Daoy (cell line): ENCODE data around the gene AFAP1. TPM values are rescaled to one million over a fixed set of nuclear protein-coding genes. Genes with fewer than 3 reads are reported as not detected.
"Not testable (repeated sequence)": the region's sequence is repeated elsewhere in the genome, so short reads cannot be mapped to it uniquely, and the experiment has no call there.

Source experiments
- DNase-seq: peaks from one replicate; pipeline ENCODE4 v3.0.0-alpha.2; 2015; ENCODE audit warnings: low read depth
- total RNA-seq: library from RNA; depleted of rRNA; stranded (reverse); fragments of >200 nt; shearing (Covaris generic); gene quantifications from 2 replicates; pipeline ENCODE4 v1.2.3, GENCODE V29; 2014

The AFAP1 gene
- total RNA-seq, 1 experiment from 2014 or later: 42.0 TPM

- not testable (repeated sequence) for DNase-seq
Measured at GRCh38 chr4:7918187-7918586, 21.5 kb downstream of the AFAP1 start.

GRCh38 chr4:7917669-7918068 lies 22.0 kb downstream of the AFAP1 start:
- no peak for DNase-seq

- no peak for DNase-seq
Measured at GRCh38 chr4:7915875-7916242, 23.8 kb downstream of the AFAP1 start.

GRCh38 chr4:7912826-7913225 lies 26.8 kb downstream of the AFAP1 start:
- DNase-seq: no peak

GRCh38 chr4:7910952-7911578 lies 28.6 kb downstream of the AFAP1 start:
- no peak for DNase-seq

GRCh38 chr4:7910263-7910896 lies 29.3 kb downstream of the AFAP1 start:
- no peak for DNase-seq

GRCh38 chr4:7909463-7910262 lies 30.0 kb downstream of the AFAP1 start:
- DNase-seq: no peak

GRCh38 chr4:7908668-7909067 lies 31.0 kb downstream of the AFAP1 start:
- no peak for DNase-seq

- no peak for DNase-seq
Measured at GRCh38 chr4:7907142-7907541, 32.5 kb downstream of the AFAP1 start.

- DNase-seq: no peak
Measured at GRCh38 chr4:7906171-7906701, 33.4 kb downstream of the AFAP1 start.

- peak; percentile 58 for DNase-seq
Measured at GRCh38 chr4:7904952-7905915, 34.4 kb downstream of the AFAP1 start.

GRCh38 chr4:7903791-7904516 lies 35.7 kb downstream of the AFAP1 start:
- no peak for DNase-seq

- DNase-seq: no peak
Measured at GRCh38 chr4:7902826-7903225, 36.8 kb downstream of the AFAP1 start.

- DNase-seq: no peak
Measured at GRCh38 chr4:7902101-7902553, 37.5 kb downstream of the AFAP1 start.

GRCh38 chr4:7901311-7901885 lies 38.3 kb downstream of the AFAP1 start:
- DNase-seq: no peak

GRCh38 chr4:7900334-7900909 lies 39.2 kb downstream of the AFAP1 start:
- DNase-seq: no peak

- no peak for DNase-seq
Measured at GRCh38 chr4:7899184-7899869, 40.3 kb downstream of the AFAP1 start.

- no peak for DNase-seq
Measured at GRCh38 chr4:7898385-7898784, 41.3 kb downstream of the AFAP1 start.

GRCh38 chr4:7897811-7898210 lies 41.9 kb downstream of the AFAP1 start:
- DNase-seq: no peak
